DOHH2 (cell line): ENCODE measurements around the gene GMDS.

ENCODE experiments used
- EZH2phosphoT487 ChIP-seq: fragments of 200-600 bp; sonication (generic); IDR thresholded peaks from 2 replicates; pipeline ENCODE4 v1.6.1; 2017; ENCODE audit warnings: borderline replicate concordance, mild to moderate bottlenecking, antibody characterized with exemption, low read length, moderate library complexity, mixed read lengths
- TF ChIP-seq, protein P1 (sequence below): fragments of 200-600 bp; sonication (generic); IDR thresholded peaks from one replicate; pipeline ENCODE4 v1.5.1; 2014; ENCODE audit warnings: antibody characterized with exemption, mild to moderate bottlenecking, low read depth, low read length; ENCODE audit not compliant: poor library complexity, severe bottlenecking

GRCh38 chr6:1580585-1580984, 664.8 kb downstream of the GMDS start:
- TF ChIP-seq, protein P1, sequence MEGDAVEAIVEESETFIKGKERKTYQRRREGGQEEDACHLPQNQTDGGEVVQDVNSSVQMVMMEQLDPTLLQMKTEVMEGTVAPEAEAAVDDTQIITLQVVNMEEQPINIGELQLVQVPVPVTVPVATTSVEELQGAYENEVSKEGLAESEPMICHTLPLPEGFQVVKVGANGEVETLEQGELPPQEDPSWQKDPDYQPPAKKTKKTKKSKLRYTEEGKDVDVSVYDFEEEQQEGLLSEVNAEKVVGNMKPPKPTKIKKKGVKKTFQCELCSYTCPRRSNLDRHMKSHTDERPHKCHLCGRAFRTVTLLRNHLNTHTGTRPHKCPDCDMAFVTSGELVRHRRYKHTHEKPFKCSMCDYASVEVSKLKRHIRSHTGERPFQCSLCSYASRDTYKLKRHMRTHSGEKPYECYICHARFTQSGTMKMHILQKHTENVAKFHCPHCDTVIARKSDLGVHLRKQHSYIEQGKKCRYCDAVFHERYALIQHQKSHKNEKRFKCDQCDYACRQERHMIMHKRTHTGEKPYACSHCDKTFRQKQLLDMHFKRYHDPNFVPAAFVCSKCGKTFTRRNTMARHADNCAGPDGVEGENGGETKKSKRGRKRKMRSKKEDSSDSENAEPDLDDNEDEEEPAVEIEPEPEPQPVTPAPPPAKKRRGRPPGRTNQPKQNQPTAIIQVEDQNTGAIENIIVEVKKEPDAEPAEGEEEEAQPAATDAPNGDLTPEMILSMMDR = no peak
- no peak for TF ChIP-seq EZH2phosphoT487
